A673 (cell line): Measurements from ENCODE around the gene APLP2.

Experiments
- EZH2 ChIP-seq: fragments of 200-600 bp; sonication (generic); IDR thresholded peaks from 2 replicates; pipeline ENCODE4 v1.6.1; 2017; ENCODE audit warnings: borderline replicate concordance, low read depth, mild to moderate bottlenecking, mixed read lengths, antibody characterized with exemption, low read length; ENCODE audit not compliant: poor library complexity, severe bottlenecking
- TF ChIP-seq, protein P1 (sequence below): fragments of 300-800, 200-600 bp; sonication (generic); conservative IDR thresholded peaks from 2 replicates; pipeline ENCODE4 v1.5.1; 2017; ENCODE audit warnings: low read depth, mild to moderate bottlenecking, antibody characterized with exemption, low read length, moderate library complexity, mixed read lengths

DNA sequence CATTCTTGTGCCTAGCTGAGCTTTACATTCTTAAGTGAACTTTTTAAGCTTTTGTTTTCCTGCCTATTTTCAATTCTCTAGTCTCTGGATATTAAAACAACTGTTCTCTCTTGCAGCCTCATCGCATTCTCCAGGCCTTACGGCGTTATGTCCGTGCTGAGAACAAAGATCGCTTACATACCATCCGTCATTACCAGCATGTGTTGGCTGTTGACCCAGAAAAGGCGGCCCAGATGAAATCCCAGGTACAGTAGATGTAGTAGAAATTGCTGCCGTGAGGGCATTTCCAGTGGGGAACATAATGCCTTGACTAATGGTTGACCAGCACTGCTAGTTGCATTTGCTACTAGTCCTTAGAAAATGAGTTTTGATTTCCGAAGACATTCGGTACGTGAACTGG is 60.2 kb downstream of the APLP2 start:
- TF ChIP-seq, protein P1, sequence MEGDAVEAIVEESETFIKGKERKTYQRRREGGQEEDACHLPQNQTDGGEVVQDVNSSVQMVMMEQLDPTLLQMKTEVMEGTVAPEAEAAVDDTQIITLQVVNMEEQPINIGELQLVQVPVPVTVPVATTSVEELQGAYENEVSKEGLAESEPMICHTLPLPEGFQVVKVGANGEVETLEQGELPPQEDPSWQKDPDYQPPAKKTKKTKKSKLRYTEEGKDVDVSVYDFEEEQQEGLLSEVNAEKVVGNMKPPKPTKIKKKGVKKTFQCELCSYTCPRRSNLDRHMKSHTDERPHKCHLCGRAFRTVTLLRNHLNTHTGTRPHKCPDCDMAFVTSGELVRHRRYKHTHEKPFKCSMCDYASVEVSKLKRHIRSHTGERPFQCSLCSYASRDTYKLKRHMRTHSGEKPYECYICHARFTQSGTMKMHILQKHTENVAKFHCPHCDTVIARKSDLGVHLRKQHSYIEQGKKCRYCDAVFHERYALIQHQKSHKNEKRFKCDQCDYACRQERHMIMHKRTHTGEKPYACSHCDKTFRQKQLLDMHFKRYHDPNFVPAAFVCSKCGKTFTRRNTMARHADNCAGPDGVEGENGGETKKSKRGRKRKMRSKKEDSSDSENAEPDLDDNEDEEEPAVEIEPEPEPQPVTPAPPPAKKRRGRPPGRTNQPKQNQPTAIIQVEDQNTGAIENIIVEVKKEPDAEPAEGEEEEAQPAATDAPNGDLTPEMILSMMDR: no peak
- no peak for TF ChIP-seq EZH2
